Endodermal cell (in vitro differentiated cells): ENCODE data around the gene BAG5. TPM values are rescaled to one million over a fixed set of nuclear protein-coding genes. Genes with fewer than 3 reads are reported as not detected.

ENCODE experiments used
- DNase-seq: peaks from one replicate; pipeline ENCODE4 v3.0.0-alpha.2; 2017
- H3K27ac ChIP-seq: 2 replicates; pipeline ENCODE4 v1.5.1; 2013; ENCODE audit warnings: mild to moderate bottlenecking, low read depth, low read length, moderate library complexity
- H3K27me3 ChIP-seq: 2 replicates; pipeline ENCODE4 v1.6.1; 2013; ENCODE audit warnings: mild to moderate bottlenecking, low read length, moderate library complexity; ENCODE audit not compliant: insufficient read depth, control insufficient read depth, poor library complexity, severe bottlenecking
- H3K36me3 ChIP-seq: 2 replicates; pipeline ENCODE4 v1.7.0; 2013; ENCODE audit warnings: mild to moderate bottlenecking, low read length, moderate library complexity; ENCODE audit not compliant: control insufficient read depth, insufficient read depth
- H3K4me1 ChIP-seq: one replicate; pipeline ENCODE4 v1.7.0; 2013; ENCODE audit warnings: low read length; ENCODE audit not compliant: control insufficient read depth, insufficient read depth
- H3K4me3 ChIP-seq: 2 replicates; pipeline ENCODE4 v1.5.1; 2013; ENCODE audit warnings: mild to moderate bottlenecking, low read length, moderate library complexity
- H3K9ac ChIP-seq: 2 replicates; pipeline ENCODE4 v1.6.1; 2013; ENCODE audit warnings: mild to moderate bottlenecking, low read length, moderate library complexity; ENCODE audit not compliant: poor library complexity, severe bottlenecking; ENCODE audit errors: extremely low read depth
- H3K9me3 ChIP-seq: 2 replicates; pipeline ENCODE4 v1.6.1; 2013; ENCODE audit warnings: mild to moderate bottlenecking, low read length, moderate library complexity; ENCODE audit not compliant: control insufficient read depth
- H3K27ac Mint-ChIP-seq: 2 replicates; pipeline ENCODE4 v1.8.0; 2020; ENCODE audit warnings: mixed read lengths
- H3K27me3 Mint-ChIP-seq: 2 replicates; pipeline ENCODE4 v1.8.0; 2021; ENCODE audit warnings: mild to moderate bottlenecking, mixed read lengths; ENCODE audit not compliant: insufficient read depth
- H3K36me3 Mint-ChIP-seq: 2 replicates; pipeline ENCODE4 v1.8.0; 2020; ENCODE audit warnings: low read depth, mixed read lengths
- H3K4me1 Mint-ChIP-seq: 2 replicates; pipeline ENCODE4 v1.8.0; 2020; ENCODE audit warnings: mixed read lengths
- H3K4me3 Mint-ChIP-seq: 2 replicates; pipeline ENCODE4 v1.8.0; 2020; ENCODE audit warnings: mild to moderate bottlenecking, moderate library complexity, mixed read lengths
- H3K9me3 Mint-ChIP-seq: 2 replicates; pipeline ENCODE4 v1.8.0; 2020; ENCODE audit warnings: mild to moderate bottlenecking, mixed read lengths
- WGBS, 2 experiments: methylation state at CpG; one replicate each; pipeline versions ENCODE4 v1.1.5 to v1.1.7; 2013; ENCODE audit warnings: missing lambda C conversion rate in 2 of 2, mixed read lengths in 1 of 2; ENCODE audit not compliant: insufficient coverage in 1 of 2, insufficient read length in 1 of 2; 5-methylcytosine and 5-hydroxymethylcytosine counted together
- total RNA-seq, 2 donors: library from RNA; stranded (reverse); fragmentation: NEBNext Ultra II Directional in 1 of 2; extraction: Animal tissue kit (Norgen Biotek cat#: 25700) in 1 of 2; gene quantifications; 2 replicates in 1 of 2; 3 replicates in 1 of 2; pipeline ENCODE4 v1.2.1, GENCODE V29; 2021
- TF ChIP-seq, protein P1 (sequence below): fragments of 200-600 bp; sonication (generic); conservative IDR thresholded peaks from 2 replicates; pipeline ENCODE4 v1.5.0; 2021; ENCODE audit warnings: antibody characterized with exemption, mild to moderate bottlenecking

The BAG5 gene
- total RNA-seq, 2 donors from 2014 or later: 27.6 to 28.1 TPM

GRCh38 chr14:103516426-103517173 lies 45.9 kb downstream of the BAG5 start:
- WGBS, 2 experiments: 70 to 90% methylated on average over 4 to 10 of the region's 10 CpGs
- Mint-ChIP-seq H3K9me3 (no peaks in the 10 kb centered on the region), H3K4me3 (no peak overlapping the region)

GRCh38 chr14:103514596-103515421 lies 47.6 kb downstream of the BAG5 start:
- no peaks in the 10 kb centered on the region for H3K9me3 Mint-ChIP-seq

More at GRCh38 chr14:103516426-103517173, 45.9 kb downstream of the BAG5 start:
- Mint-ChIP-seq H3K27ac (peak overlapping the region; percentile 44), H3K4me1 (peaks cover 8% of the 10 kb centered on the region), H3K36me3 (peaks cover 22% of the 10 kb centered on the region), H3K27me3 (no peaks in the 10 kb centered on the region)
- peak; percentile 38 for DNase-seq
- H3K27ac ChIP-seq: peak overlapping the region; percentile 87
- H3K9ac ChIP-seq: no peak overlapping the region
- no peak overlapping the region for H3K4me3 ChIP-seq
- no peaks in the 10 kb centered on the region for H3K27me3 ChIP-seq
- H3K4me1 ChIP-seq: peaks cover 11% of the 10 kb centered on the region
- no peaks in the 10 kb centered on the region for H3K9me3 ChIP-seq
- TF ChIP-seq, protein P1, sequence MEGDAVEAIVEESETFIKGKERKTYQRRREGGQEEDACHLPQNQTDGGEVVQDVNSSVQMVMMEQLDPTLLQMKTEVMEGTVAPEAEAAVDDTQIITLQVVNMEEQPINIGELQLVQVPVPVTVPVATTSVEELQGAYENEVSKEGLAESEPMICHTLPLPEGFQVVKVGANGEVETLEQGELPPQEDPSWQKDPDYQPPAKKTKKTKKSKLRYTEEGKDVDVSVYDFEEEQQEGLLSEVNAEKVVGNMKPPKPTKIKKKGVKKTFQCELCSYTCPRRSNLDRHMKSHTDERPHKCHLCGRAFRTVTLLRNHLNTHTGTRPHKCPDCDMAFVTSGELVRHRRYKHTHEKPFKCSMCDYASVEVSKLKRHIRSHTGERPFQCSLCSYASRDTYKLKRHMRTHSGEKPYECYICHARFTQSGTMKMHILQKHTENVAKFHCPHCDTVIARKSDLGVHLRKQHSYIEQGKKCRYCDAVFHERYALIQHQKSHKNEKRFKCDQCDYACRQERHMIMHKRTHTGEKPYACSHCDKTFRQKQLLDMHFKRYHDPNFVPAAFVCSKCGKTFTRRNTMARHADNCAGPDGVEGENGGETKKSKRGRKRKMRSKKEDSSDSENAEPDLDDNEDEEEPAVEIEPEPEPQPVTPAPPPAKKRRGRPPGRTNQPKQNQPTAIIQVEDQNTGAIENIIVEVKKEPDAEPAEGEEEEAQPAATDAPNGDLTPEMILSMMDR: no peak
- H3K36me3 ChIP-seq: peaks cover 19% of the 10 kb centered on the region

More at GRCh38 chr14:103514596-103515421, 47.6 kb downstream of the BAG5 start:
- Histone ChIP-seq H3K36me3 (peaks cover 27% of the 10 kb centered on the region), H3K9ac (no peak overlapping the region), H3K4me3 (no peak overlapping the region), H3K4me1 (peaks cover 3% of the 10 kb centered on the region), H3K27me3 (no peaks in the 10 kb centered on the region), H3K9me3 (no peaks in the 10 kb centered on the region), H3K27ac (no peak overlapping the region)
- DNase-seq: peak; percentile 44
- H3K4me1 Mint-ChIP-seq: peaks cover 6% of the 10 kb centered on the region
- H3K36me3 Mint-ChIP-seq: peaks cover 36% of the 10 kb centered on the region
- TF ChIP-seq, protein P1: no peak
- H3K27me3 Mint-ChIP-seq: no peaks in the 10 kb centered on the region
- 92% methylated on average over 11 to 18 of the region's 18 CpGs for WGBS, 2 experiments
- no peak overlapping the region for H3K27ac Mint-ChIP-seq
- H3K4me3 Mint-ChIP-seq: no peak overlapping the region
